HG03354 (cell line): ENCODE measurements around the gene NFKBIB.
"Not testable (repeated sequence)": the region's sequence is repeated elsewhere in the genome, so short reads cannot be mapped to it uniquely, and the experiment has no call there.

ENCODE experiments used
- ATAC-seq: cut with Tn5 transposase; IDR thresholded peaks from one replicate; pipeline ENCODE4 v1.9.1; 2021; ENCODE audit warnings: mild to moderate bottlenecking; ENCODE audit not compliant: unreplicated experiment, poor library complexity, severe bottlenecking

Gene NFKBIB

GRCh38 chr19:38873400-38873799 is 26.4 kb upstream of the NFKBIB start:
- not testable (repeated sequence) for ATAC-seq

GRCh38 chr19:38875656-38876395 is 23.9 kb upstream of the NFKBIB start:
- ATAC-seq: no peak

GRCh38 chr19:38877781-38878574 is 21.8 kb upstream of the NFKBIB start, which contains the start of gene RINL:
Gene RINL (minus strand): TSS chr19:38878275. CDS start chr19:38876742, 1,533 bp downstream.
- peak; percentile 84 for ATAC-seq

- ATAC-seq: no peak
Measured at GRCh38 chr19:38878575-38879399, 21.0 kb upstream of the NFKBIB start.

GRCh38 chr19:38879400-38879751 is 20.4 kb upstream of the NFKBIB start:
- no peak for ATAC-seq

- no peak for ATAC-seq
Measured at GRCh38 chr19:38880076-38880881, 19.5 kb upstream of the NFKBIB start.

GRCh38 chr19:38880882-38881609 is 18.7 kb upstream of the NFKBIB start:
- ATAC-seq: no peak

- no peak for ATAC-seq
Measured at GRCh38 chr19:38883286-38883685, 16.5 kb upstream of the NFKBIB start.

GRCh38 chr19:38884691-38885090 is 15.1 kb upstream of the NFKBIB start:
- ATAC-seq: not testable (repeated sequence)

GRCh38 chr19:38888876-38889275 is 10.9 kb upstream of the NFKBIB start:
- ATAC-seq: no peak

- ATAC-seq: no peak
Measured at GRCh38 chr19:38889803-38890202, 10.0 kb upstream of the NFKBIB start.

- no peak for ATAC-seq
Measured at GRCh38 chr19:38890686-38891085, 9.1 kb upstream of the NFKBIB start.

- no peak for ATAC-seq
Measured at GRCh38 chr19:38891771-38892170, 8.0 kb upstream of the NFKBIB start.

- ATAC-seq: no peak
Measured at GRCh38 chr19:38892841-38893240, 6.9 kb upstream of the NFKBIB start.

GRCh38 chr19:38893341-38893771 is 6.4 kb upstream of the NFKBIB start:
- no peak for ATAC-seq

GRCh38 chr19:38894968-38895367 is 4.8 kb upstream of the NFKBIB start:
- no peak for ATAC-seq

- no peak for ATAC-seq
Measured at GRCh38 chr19:38898788-38899446, 852 bp upstream of the NFKBIB start.

- no peak for ATAC-seq
Measured at GRCh38 chr19:38900202-38900629, 447 bp downstream of the NFKBIB start.
